WI38 (cell line): ENCODE results near the gene POGLUT2.
"Not testable (repeated sequence)": the region's sequence is repeated elsewhere in the genome, so short reads cannot be mapped to it uniquely, and the experiment has no call there.

Experiments used
- H3K4me3 ChIP-seq: 2 replicates; pipeline ENCODE4 v1.5.1; 2011; ENCODE audit warnings: low read depth, mild to moderate bottlenecking, control low read depth, low read length
- CTCF ChIP-seq: IDR thresholded peaks from 2 replicates; pipeline ENCODE4 v1.5.1; 2012; ENCODE audit warnings: low read depth, mild to moderate bottlenecking, control low read depth, low read length

POGLUT2 gene

GRCh38 chr13:102781591-102781990 lies 17.2 kb downstream of the POGLUT2 start:
- no peak for TF ChIP-seq CTCF
- no peak overlapping the region for H3K4me3 ChIP-seq

- H3K4me3 ChIP-seq = not testable (repeated sequence)
Observed at GRCh38 chr13:102780656-102781055, 18.1 kb downstream of the POGLUT2 start.

GRCh38 chr13:102779436-102780159 lies 19.2 kb downstream of the POGLUT2 start:
- H3K4me3 ChIP-seq = no peak overlapping the region

GRCh38 chr13:102777736-102778135 lies 21.0 kb downstream of the POGLUT2 start:
- TF ChIP-seq CTCF = no peak

More at GRCh38 chr13:102779436-102780159, 19.2 kb downstream of the POGLUT2 start:
- TF ChIP-seq CTCF = no peak

GRCh38 chr13:102776271-102776670 lies 22.5 kb downstream of the POGLUT2 start:
- TF ChIP-seq CTCF = no peak
- H3K4me3 ChIP-seq = no peak overlapping the region

More at GRCh38 chr13:102777736-102778135, 21.0 kb downstream of the POGLUT2 start:
- no peak overlapping the region for H3K4me3 ChIP-seq

GRCh38 chr13:102774591-102775520 lies 23.9 kb downstream of the POGLUT2 start:
- TF ChIP-seq CTCF = no peak
- H3K4me3 ChIP-seq = no peak overlapping the region

- peak overlapping the region; percentile 84 for H3K4me3 ChIP-seq
- TF ChIP-seq CTCF = no peak
Observed at GRCh38 chr13:102774214-102774568, 24.6 kb downstream of the POGLUT2 start.
